Endothelial cell of umbilical vein (primary cell): Measurements from ENCODE around the gene PRRC2B. TPM values are rescaled to one million over a fixed set of nuclear protein-coding genes. Genes with fewer than 3 reads are reported as not detected.

ENCODE experiments used
- BruUV-seq: library from RNA; stranded (reverse); fragments of 400-500 nt; replicated peaks from 2 replicates; lab custom pipeline; 2021; lab: Mats Ljungman, UMichigan
- CTCF ChIA-PET: fragments of 300-600, 350-600 bp; sonication (Branson Sonifier 250); formaldehyde crosslinking; loops from one replicate; lab custom pipeline; 2021; ENCODE audit warnings: antibody characterized with exemption, inconsistent platforms; lab: Charles Lee
- POLR2A ChIA-PET: fragments of 300-600, 350-600 bp; sonication (Branson Sonifier 250); formaldehyde crosslinking; loops from one replicate; lab custom pipeline; 2021; ENCODE audit warnings: antibody characterized with exemption, inconsistent platforms; lab: Charles Lee
- DNase-seq: peaks from one replicate; pipeline ENCODE4 v3.0.0-alpha.2; 2011; ENCODE audit warnings: low read depth, low spot score
- FAIRE-seq: peaks from 2 replicates; lab custom pipeline; 2011; peaks lifted over from hg19 to GRCh38; lab: Jason Lieb, UNC
- H2AFZ ChIP-seq: 2 replicates; pipeline ENCODE4 v1.6.0; 2012; ENCODE audit warnings: low read depth, low read length, control low read depth, inconsistent platforms
- H3K27ac ChIP-seq: 2 replicates; pipeline ENCODE4 v1.5.1; 2011; ENCODE audit warnings: low read depth, mild to moderate bottlenecking, control low read depth, low read length, moderate library complexity; ENCODE audit not compliant: insufficient read depth
- H3K27me3 ChIP-seq, 2 experiments: 2 replicates each; pipeline versions ENCODE4 v1.6.0 to v1.6.1; 2011; ENCODE audit warnings: low read length in 2 of 2, mixed read lengths in 1 of 2; ENCODE audit not compliant: control insufficient read depth in 2 of 2, insufficient read depth in 2 of 2
- H3K36me3 ChIP-seq, 2 experiments: 2 replicates in 1 of 2; 3 replicates in 1 of 2; pipeline ENCODE4 v1.5.1; 2011; ENCODE audit warnings: low read length in 2 of 2, mild to moderate bottlenecking in 1 of 2, moderate library complexity in 1 of 2; ENCODE audit not compliant: control insufficient read depth in 2 of 2, insufficient read depth in 2 of 2; ENCODE audit errors: extremely low read depth in 1 of 2
- H3K4me1 ChIP-seq: 3 replicates; pipeline ENCODE4 v1.5.1; 2011; ENCODE audit warnings: mild to moderate bottlenecking, low read length; ENCODE audit not compliant: control insufficient read depth, insufficient read depth; ENCODE audit errors: extremely low read depth
- H3K4me2 ChIP-seq: 2 replicates; pipeline ENCODE4 v1.6.1; 2011; ENCODE audit warnings: low read length, control low read depth, mixed read lengths; ENCODE audit not compliant: insufficient read depth
- H3K4me3 ChIP-seq, 3 experiments: fragments of 200-600 bp in 1 of 3; sonication (generic), shearing (Covaris generic) in 1 of 3; replicated peaks in 1 of 3; 2 replicates each; pipeline ENCODE4 v1.5.1; 2011 to 2016; ENCODE audit warnings: control low read depth in 3 of 3, low read length in 3 of 3, mild to moderate bottlenecking in 2 of 3, inconsistent platforms in 1 of 3, low read depth in 1 of 3, moderate library complexity in 1 of 3; ENCODE audit not compliant: insufficient read depth in 1 of 3
- H3K79me2 ChIP-seq: 2 replicates; pipeline ENCODE4 v1.6.0; 2012; ENCODE audit warnings: low read length, inconsistent platforms; ENCODE audit not compliant: control insufficient read depth, insufficient read depth
- H3K9ac ChIP-seq: replicated peaks from 2 replicates; pipeline ENCODE3; 2011; ENCODE audit warnings: low read length, control low read depth; ENCODE audit not compliant: insufficient read depth; ENCODE audit errors: extremely low read depth
- H3K9me1 ChIP-seq: replicated peaks from 3 replicates; pipeline ENCODE4 v1.6.0; 2011; ENCODE audit warnings: mild to moderate bottlenecking, low read length; ENCODE audit not compliant: control insufficient read depth, insufficient read depth; ENCODE audit errors: extremely low read depth
- H3K9me3 ChIP-seq: replicated peaks from 2 replicates; pipeline ENCODE4 v1.5.1; 2012; ENCODE audit warnings: low read length, inconsistent platforms; ENCODE audit not compliant: control insufficient read depth, insufficient read depth
- H4K20me1 ChIP-seq: replicated peaks from 2 replicates; pipeline ENCODE3; 2011; ENCODE audit warnings: mild to moderate bottlenecking, low read length; ENCODE audit not compliant: control insufficient read depth, insufficient read depth; ENCODE audit errors: extremely low read depth
- EZH2 ChIP-seq: IDR thresholded peaks from 2 replicates; pipeline ENCODE4 v1.6.1; 2012; ENCODE audit warnings: borderline replicate concordance, low read depth, mild to moderate bottlenecking, moderate library complexity, low read length, inconsistent platforms; ENCODE audit not compliant: severe bottlenecking
- FOS ChIP-seq: IDR thresholded peaks from 2 replicates; pipeline ENCODE4 v1.6.1; 2011; ENCODE audit warnings: mild to moderate bottlenecking, low read length, moderate library complexity, borderline replicate concordance; ENCODE audit not compliant: insufficient read depth
- GATA2 ChIP-seq: IDR thresholded peaks from 2 replicates; pipeline ENCODE4 v1.7.0; 2011; ENCODE audit warnings: low read depth, mild to moderate bottlenecking, moderate library complexity, mixed read lengths, low read length; ENCODE audit not compliant: insufficient read length, insufficient read depth
- JUN ChIP-seq: IDR thresholded peaks from 2 replicates; pipeline ENCODE4 v1.6.1; 2011; ENCODE audit warnings: borderline replicate concordance, low read depth; ENCODE audit not compliant: insufficient read length, insufficient read depth
- MYC ChIP-seq: IDR thresholded peaks from one replicate; pipeline ENCODE4 v1.6.1; 2011; ENCODE audit warnings: mild to moderate bottlenecking, low read depth, low read length
- POLR2A ChIP-seq: IDR thresholded peaks from 2 replicates; pipeline ENCODE4 v1.6.1; 2012; ENCODE audit warnings: low read depth, mild to moderate bottlenecking, control low read depth, low read length
- POLR2AphosphoS5 ChIP-seq: IDR thresholded peaks from 2 replicates; pipeline ENCODE4 v1.6.1; 2012; ENCODE audit warnings: low read depth, mild to moderate bottlenecking, control low read depth, low read length, moderate library complexity; ENCODE audit not compliant: insufficient read depth
- dilution Hi-C: fragments of 300-500 bp; cut with MboI; formaldehyde crosslinking; loops from one replicate; pipeline ENCODE4 v1.15.0; 2019; ENCODE audit warnings: low sequenced_read_pairs; ENCODE audit not compliant: extremely low pct_ligation_motif_present
- intact Hi-C: fragments of 100-400 bp; cut with micrococcal nuclease; formaldehyde crosslinking; loops from one replicate; pipeline ENCODE4 v1.10.0; 2022
- polyA plus RNA-seq, 4 experiments: library from polyadenylated mRNA; depleted of rRNA in 3 of 4; stranded (reverse) in 3 of 4; unstranded in 1 of 4; fragments of >200 nt; gene quantifications; 2 replicates each; pipeline versions ENCODE4 v1.2.1 to v1.2.3, GENCODE V29; 2011 to 2012; ENCODE audit warnings: missing spikeins in 1 of 4
- total RNA-seq: library from RNA; stranded (reverse); gene quantifications from 2 replicates; pipeline ENCODE4 v1.2.3, GENCODE V29; 2021
- TF ChIP-seq, protein P1 (sequence below): IDR thresholded peaks from 2 replicates; pipeline ENCODE4 v1.6.1; 2011; ENCODE audit not compliant: insufficient read depth, insufficient read length
- TF ChIP-seq, protein P2 (sequence below), 2 donors: IDR thresholded peaks; 1 replicate in 1 of 2; 2 replicates in 1 of 2; pipeline ENCODE4 v1.5.1; 2011; ENCODE audit warnings: low read length in 2 of 2, mild to moderate bottlenecking in 2 of 2, moderate library complexity in 2 of 2, control low read depth in 1 of 2, inconsistent platforms in 1 of 2, low read depth in 1 of 2; ENCODE audit not compliant: insufficient read depth in 1 of 2; ENCODE audit errors: extremely low read depth in 1 of 2

Gene PRRC2B
- total and polyA plus RNA-seq, 2 donors (not counting 3 experiments of a cell fraction or from before 2014, with no cell fraction given): 35.6 to 256 TPM

DNA sequence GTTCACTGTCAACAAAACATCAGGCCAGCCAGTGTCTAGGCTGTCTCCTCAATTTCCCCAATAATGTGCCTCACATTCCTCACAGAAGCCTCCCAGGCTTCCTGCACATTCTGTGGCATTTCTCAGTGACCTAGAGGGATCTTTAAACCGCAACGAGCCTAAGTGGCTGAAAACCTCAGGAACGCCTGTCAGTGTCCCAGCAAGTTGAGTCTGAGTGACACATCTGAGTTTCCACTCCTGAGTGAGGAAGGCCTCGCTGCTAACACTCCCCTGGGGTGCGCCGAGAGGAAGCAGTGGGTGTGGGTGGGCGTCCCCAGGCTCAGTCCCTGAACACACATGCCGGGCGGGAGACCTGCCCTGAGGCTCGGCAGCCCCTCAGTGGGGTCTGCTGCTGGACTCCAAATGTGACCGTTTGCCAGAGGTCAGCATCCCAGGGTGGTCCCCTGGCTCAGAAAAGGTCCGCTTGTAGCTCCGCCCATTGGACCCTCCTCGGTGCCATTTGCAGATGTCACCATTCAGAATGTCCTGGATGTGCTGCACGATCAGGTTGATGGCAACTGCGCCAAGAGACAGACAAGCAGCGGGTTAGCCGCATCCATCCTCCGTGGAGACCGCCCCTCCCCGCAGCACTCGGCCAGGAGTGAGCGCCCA, 130.9 kb downstream of the PRRC2B start:
- FAIRE-seq: no peak

More for the DNA sequence above, 130.9 kb downstream of the PRRC2B start:
- intact Hi-C loops (no loop called here), dilution Hi-C loops (no loop called here)
- Histone ChIP-seq H2AFZ (no peak overlapping the region), H3K36me3 (peaks cover 8 to 54% of the 10 kb centered on the region in 2 experiments), H3K27ac (no peak overlapping the region), H3K9ac (no peak overlapping the region), H3K27me3 (no peaks in the 10 kb centered on the region), H4K20me1 (no peaks in the 10 kb centered on the region), H3K4me3 (no peak overlapping the region), H3K4me1 (no peaks in the 10 kb centered on the region), H3K9me3 (no peaks in the 10 kb centered on the region), H3K79me2 (no peaks in the 10 kb centered on the region), H3K4me2 (no peak overlapping the region), H3K9me1 (no peaks in the 10 kb centered on the region)
- DNase-seq: no peak
- ChIA-PET POLR2A (no interaction called here), CTCF (no interaction called here)
- no TSS peak for BruUV-seq
- TF ChIP-seq POLR2AphosphoS5 (no peak), EZH2 (no peak), GATA2 (no peak), MYC (no peak), POLR2A (no peak), JUN (no peak), FOS (no peak)
- TF ChIP-seq, protein P1, sequence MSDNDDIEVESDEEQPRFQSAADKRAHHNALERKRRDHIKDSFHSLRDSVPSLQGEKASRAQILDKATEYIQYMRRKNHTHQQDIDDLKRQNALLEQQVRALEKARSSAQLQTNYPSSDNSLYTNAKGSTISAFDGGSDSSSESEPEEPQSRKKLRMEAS: no peak
- TF ChIP-seq, protein P2, sequence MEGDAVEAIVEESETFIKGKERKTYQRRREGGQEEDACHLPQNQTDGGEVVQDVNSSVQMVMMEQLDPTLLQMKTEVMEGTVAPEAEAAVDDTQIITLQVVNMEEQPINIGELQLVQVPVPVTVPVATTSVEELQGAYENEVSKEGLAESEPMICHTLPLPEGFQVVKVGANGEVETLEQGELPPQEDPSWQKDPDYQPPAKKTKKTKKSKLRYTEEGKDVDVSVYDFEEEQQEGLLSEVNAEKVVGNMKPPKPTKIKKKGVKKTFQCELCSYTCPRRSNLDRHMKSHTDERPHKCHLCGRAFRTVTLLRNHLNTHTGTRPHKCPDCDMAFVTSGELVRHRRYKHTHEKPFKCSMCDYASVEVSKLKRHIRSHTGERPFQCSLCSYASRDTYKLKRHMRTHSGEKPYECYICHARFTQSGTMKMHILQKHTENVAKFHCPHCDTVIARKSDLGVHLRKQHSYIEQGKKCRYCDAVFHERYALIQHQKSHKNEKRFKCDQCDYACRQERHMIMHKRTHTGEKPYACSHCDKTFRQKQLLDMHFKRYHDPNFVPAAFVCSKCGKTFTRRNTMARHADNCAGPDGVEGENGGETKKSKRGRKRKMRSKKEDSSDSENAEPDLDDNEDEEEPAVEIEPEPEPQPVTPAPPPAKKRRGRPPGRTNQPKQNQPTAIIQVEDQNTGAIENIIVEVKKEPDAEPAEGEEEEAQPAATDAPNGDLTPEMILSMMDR (IDR thresholded peaks at IDR 0.05; ENCODE audit: extremely low read depth in 1 of 2, insufficient read depth in 1 of 2, low read depth in 1 of 2, low read length in 2 of 2): no peak
